Calu3 (cell line): ENCODE results near the gene PLK2. TPM values are rescaled to one million over a fixed set of nuclear protein-coding genes. Genes with fewer than 3 reads are reported as not detected.

ENCODE experiments used
- BruUV-seq: library from RNA; stranded (reverse); fragments of 400-500 nt; replicated peaks from 2 replicates; lab custom pipeline; 2021; lab: Mats Ljungman, UMichigan
- CTCF ChIA-PET: fragments of 300-600 bp; sonication (Branson Sonifier 250); formaldehyde crosslinking; loops from one replicate; lab custom pipeline; 2022; ENCODE audit warnings: antibody characterized with exemption; lab: Charles Lee
- DNase-seq: peaks from one replicate; pipeline ENCODE4 v3.0.0; 2022
- H3K27ac Mint-ChIP-seq: one replicate; pipeline ENCODE4 v1.8.0; 2022; ENCODE audit warnings: mixed read lengths; ENCODE audit not compliant: unreplicated experiment
- H3K27me3 Mint-ChIP-seq: one replicate; pipeline ENCODE4 v1.8.0; 2022; ENCODE audit warnings: mixed read lengths; ENCODE audit not compliant: unreplicated experiment
- H3K36me3 Mint-ChIP-seq: one replicate; pipeline ENCODE4 v1.8.0; 2022; ENCODE audit warnings: mild to moderate bottlenecking, moderate library complexity, mixed read lengths; ENCODE audit not compliant: insufficient read depth, unreplicated experiment
- H3K4me1 Mint-ChIP-seq: one replicate; pipeline ENCODE4 v1.8.0; 2022; ENCODE audit warnings: mild to moderate bottlenecking, low read depth, mixed read lengths; ENCODE audit not compliant: unreplicated experiment
- H3K4me3 Mint-ChIP-seq: one replicate; pipeline ENCODE4 v1.8.0; 2022; ENCODE audit warnings: mild to moderate bottlenecking, low read depth, moderate library complexity, mixed read lengths; ENCODE audit not compliant: unreplicated experiment
- H3K9me3 Mint-ChIP-seq: one replicate; pipeline ENCODE4 v1.8.0; 2022; ENCODE audit warnings: low read depth, mixed read lengths; ENCODE audit not compliant: unreplicated experiment
- CTCF ChIP-seq: fragments of 200-600 bp; IDR thresholded peaks from one replicate; pipeline ENCODE4 v1.8.0; 2022; ENCODE audit warnings: antibody characterized with exemption; ENCODE audit not compliant: unreplicated experiment
- intact Hi-C: fragments of 100-400 bp; cut with micrococcal nuclease; formaldehyde crosslinking; loops from one replicate; pipeline ENCODE4 v1.10.0; 2022; ENCODE audit not compliant: unreplicated experiment
- total RNA-seq: library from RNA; stranded (reverse); gene quantifications from 2 replicates; pipeline ENCODE4 v1.2.3, GENCODE V29; 2022

PLK2 gene
- total RNA-seq, 1 experiment from 2014 or later: 229 TPM

GRCh38 chr5:58481066-58481676 is 21.3 kb upstream of the PLK2 start:
- no TSS peak for BruUV-seq

GRCh38 chr5:58477760-58478376 is 18.0 kb upstream of the PLK2 start:
- intact Hi-C loops: loop anchor here (1.0 kb wide), 1 partner anchor 372 kb away; no protein-coding TSS in a partner anchor
- H3K4me3 Mint-ChIP-seq: no peak overlapping the region
- CTCF ChIA-PET: interaction anchor here (1.5 kb wide), 1 partner anchor 372 kb away, joined by 4 read pairs; no protein-coding TSS in a partner anchor
- no peaks in the 10 kb centered on the region for H3K36me3 Mint-ChIP-seq
- H3K9me3 Mint-ChIP-seq: peaks cover 4% of the 10 kb centered on the region
- BruUV-seq: no TSS peak
- TF ChIP-seq CTCF: no peak
- DNase-seq: no peak
- H3K4me1 Mint-ChIP-seq: no peaks in the 10 kb centered on the region
- no peak overlapping the region for H3K27ac Mint-ChIP-seq
- H3K27me3 Mint-ChIP-seq: no peaks in the 10 kb centered on the region

More at GRCh38 chr5:58481066-58481676, 21.3 kb upstream of the PLK2 start:
- CTCF ChIA-PET: no interaction called here
- Mint-ChIP-seq H3K36me3 (no peaks in the 10 kb centered on the region), H3K4me1 (no peaks in the 10 kb centered on the region), H3K4me3 (no peak overlapping the region), H3K27me3 (no peaks in the 10 kb centered on the region), H3K27ac (no peak overlapping the region), H3K9me3 (no peaks in the 10 kb centered on the region)
- intact Hi-C loops: no loop called here
- DNase-seq: no peak
- TF ChIP-seq CTCF: no peak

- Mint-ChIP-seq H3K4me1 (no peaks in the 10 kb centered on the region), H3K27me3 (no peaks in the 10 kb centered on the region), H3K27ac (no peak overlapping the region), H3K36me3 (no peaks in the 10 kb centered on the region), H3K9me3 (peaks cover 4% of the 10 kb centered on the region), H3K4me3 (no peak overlapping the region)
- no peak for TF ChIP-seq CTCF
- DNase-seq: no peak
- BruUV-seq: no TSS peak
- intact Hi-C loops: no loop called here
- CTCF ChIA-PET: no interaction called here
Measured at GRCh38 chr5:58475404-58475803, 15.5 kb upstream of the PLK2 start.

- H3K27ac Mint-ChIP-seq: no peak overlapping the region
- H3K9me3 Mint-ChIP-seq: no peaks in the 10 kb centered on the region
- CTCF ChIA-PET: no interaction called here
- no peaks in the 10 kb centered on the region for H3K27me3 Mint-ChIP-seq
- intact Hi-C loops: no loop called here
- no peak overlapping the region for H3K4me3 Mint-ChIP-seq
- H3K36me3 Mint-ChIP-seq: no peaks in the 10 kb centered on the region
- no TSS peak for BruUV-seq
- H3K4me1 Mint-ChIP-seq: peaks cover 17% of the 10 kb centered on the region
- TF ChIP-seq CTCF: no peak
- no peak for DNase-seq
Measured at GRCh38 chr5:58469896-58470295, 10.0 kb upstream of the PLK2 start.
